ENCODE results near the gene PGR.

PGR gene

DNA sequence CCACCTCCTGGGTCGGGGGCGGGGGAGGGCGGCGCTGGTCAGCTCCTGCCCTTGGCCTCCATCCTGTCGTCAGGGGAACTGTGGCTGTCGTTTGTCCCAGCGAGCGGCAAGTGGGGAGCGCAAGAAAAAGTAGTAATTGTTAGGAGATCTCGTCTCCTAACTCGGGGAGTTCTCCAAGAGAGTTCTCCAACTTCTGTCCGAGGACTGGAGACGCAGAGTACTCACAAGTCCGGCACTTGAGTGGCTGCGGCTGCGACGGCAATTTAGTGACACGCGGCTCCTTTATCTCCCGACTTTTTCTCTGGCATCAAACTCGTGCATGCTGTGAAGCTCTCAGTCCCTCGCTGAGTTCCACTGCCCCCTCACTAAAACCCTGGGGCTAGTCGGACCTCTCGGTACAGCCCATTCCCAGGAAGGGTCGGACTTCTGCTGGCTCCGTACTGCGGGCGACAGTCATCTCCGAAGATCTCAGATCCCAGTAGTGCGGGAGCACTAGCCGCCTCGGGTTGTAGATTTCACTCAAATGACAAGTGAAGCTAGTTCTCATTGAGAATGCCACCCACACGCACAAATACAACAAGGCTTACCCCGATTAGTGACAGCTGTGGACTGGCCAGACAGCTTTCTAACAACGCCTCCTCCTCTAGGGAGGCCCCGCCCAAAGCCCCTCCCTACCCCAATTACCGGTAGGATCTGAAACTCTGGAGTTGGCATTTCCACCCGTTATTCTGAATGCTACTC, at the start of gene PGR:
Gene PGR, minus strand, starts transcription at position 611 of the 741 bp plus-strand sequence. CDS start 743 bp downstream, outside the sequence.
- no peaks in the 10 kb centered on the region for H3K4me1 ChIP-seq
- H3K4me2 ChIP-seq, result no peak within 1 kb of the TSS
- H3K36me3 ChIP-seq, result no peaks in the 10 kb centered on the region
- H3K9me3 ChIP-seq (replicated peaks in 1 of 11), result peaks cover 28 to 32% (median 29%) of the 10 kb centered on the region in 11 experiments
- H3K27ac ChIP-seq, result no peak within 1 kb of the TSS
- no peaks in the 10 kb centered on the region for H3K27me3 ChIP-seq
- no peaks in the 10 kb centered on the region for H4K20me1 ChIP-seq
- H3K9ac ChIP-seq, result no peak within 1 kb of the TSS
- no peak for TF ChIP-seq Cebpa-rat (IDR thresholded peaks at IDR 0.05)
- no peak within 1 kb of the TSS for H3K4me3 ChIP-seq

DNA sequence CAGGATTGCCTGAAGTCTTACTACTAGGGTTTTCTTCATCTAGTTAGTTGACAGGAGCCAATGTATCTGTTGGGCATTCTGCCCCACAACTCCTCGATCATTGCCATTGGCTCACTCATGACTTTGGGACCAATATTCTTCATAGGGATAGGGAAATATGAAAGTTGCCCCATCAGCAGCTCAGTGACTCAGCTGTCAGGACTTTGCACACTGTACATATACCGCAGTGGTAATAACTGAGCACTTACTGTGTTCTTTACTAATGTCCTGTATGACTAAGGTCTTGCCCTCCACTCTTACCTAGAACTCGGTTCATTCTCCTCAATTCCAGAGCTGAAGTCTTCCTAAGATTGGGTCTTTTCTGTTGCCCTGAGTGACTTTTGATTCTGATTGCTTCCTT, 46.8 kb upstream of the PGR start:
- H3K36me3 ChIP-seq, result no peaks in the 10 kb centered on the region
- no peak overlapping the region for H3K4me2 ChIP-seq
- H3K9ac ChIP-seq, result no peak overlapping the region
- no peaks in the 10 kb centered on the region for H3K27me3 ChIP-seq
- no peaks in the 10 kb centered on the region for H3K4me1 ChIP-seq
- no peak overlapping the region for H3K27ac ChIP-seq
- TF ChIP-seq Cebpa-rat (IDR thresholded peaks at IDR 0.05), result no peak
- H4K20me1 ChIP-seq, result no peaks in the 10 kb centered on the region
- H3K4me3 ChIP-seq, result no peak overlapping the region
- H3K9me3 ChIP-seq (replicated peaks in 1 of 11), result no peaks in the 10 kb centered on the region

GRCh38 chr11:101169944-101170343, 40.3 kb upstream of the PGR start:
- Histone ChIP-seq H3K4me2 (no peak overlapping the region), H3K27ac (no peak overlapping the region), H3K27me3 (no peaks in the 10 kb centered on the region), H3K4me3 (no peak overlapping the region), H3K9me3 (replicated peaks in 1 of 11) (peaks cover 0 to 7% (median 0%) of the 10 kb centered on the region in 11 experiments; a peak in 2 of 22 replicates), H4K20me1 (no peaks in the 10 kb centered on the region), H3K36me3 (no peaks in the 10 kb centered on the region), H3K9ac (no peak overlapping the region), H3K4me1 (no peaks in the 10 kb centered on the region)
- no peak for TF ChIP-seq Cebpa-rat (IDR thresholded peaks at IDR 0.05)

- Histone ChIP-seq H3K4me3 (no peak overlapping the region), H3K9me3 (replicated peaks in 1 of 11) (peaks cover 0 to 8% (median 0%) of the 10 kb centered on the region in 11 experiments; a peak in 2 of 22 replicates), H3K27ac (no peak overlapping the region), H3K9ac (no peak overlapping the region), H3K27me3 (no peaks in the 10 kb centered on the region), H4K20me1 (no peaks in the 10 kb centered on the region), H3K4me2 (no peak overlapping the region), H3K36me3 (no peaks in the 10 kb centered on the region), H3K4me1 (no peaks in the 10 kb centered on the region)
- no peak for TF ChIP-seq Cebpa-rat (IDR thresholded peaks at IDR 0.05)
These were observed 36.4 kb upstream of the PGR start for GRCh38 chr11:101166038-101166437.

- Histone ChIP-seq H3K4me3 (no peak overlapping the region), H3K4me1 (peaks cover 0 to 12% (median 0%) of the 10 kb centered on the region in 10 experiments; a peak in 4 of 20 replicates), H3K27ac (no peak overlapping the region), H3K27me3 (no peaks in the 10 kb centered on the region), H3K36me3 (no peaks in the 10 kb centered on the region), H3K9me3 (replicated peaks in 1 of 11) (peaks cover 25 to 34% (median 26%) of the 10 kb centered on the region in 11 experiments), H3K4me2 (no peak overlapping the region), H4K20me1 (no peaks in the 10 kb centered on the region), H3K9ac (no peak overlapping the region)
- TF ChIP-seq Cebpa-rat (IDR thresholded peaks at IDR 0.05), result no peak
These were observed 28.5 kb upstream of the PGR start for GRCh38 chr11:101158119-101158518.

GRCh38 chr11:101138245-101138930, 8.8 kb upstream of the PGR start:
- Histone ChIP-seq H3K4me1 (no peaks in the 10 kb centered on the region), H3K9ac (no peak overlapping the region), H3K4me3 (no peak overlapping the region), H3K36me3 (no peaks in the 10 kb centered on the region), H3K4me2 (no peak overlapping the region), H4K20me1 (no peaks in the 10 kb centered on the region), H3K9me3 (replicated peaks in 1 of 11) (no peaks in the 10 kb centered on the region), H3K27ac (no peak overlapping the region), H3K27me3 (no peaks in the 10 kb centered on the region)
- no peak for TF ChIP-seq Cebpa-rat (IDR thresholded peaks at IDR 0.05)

DNA sequence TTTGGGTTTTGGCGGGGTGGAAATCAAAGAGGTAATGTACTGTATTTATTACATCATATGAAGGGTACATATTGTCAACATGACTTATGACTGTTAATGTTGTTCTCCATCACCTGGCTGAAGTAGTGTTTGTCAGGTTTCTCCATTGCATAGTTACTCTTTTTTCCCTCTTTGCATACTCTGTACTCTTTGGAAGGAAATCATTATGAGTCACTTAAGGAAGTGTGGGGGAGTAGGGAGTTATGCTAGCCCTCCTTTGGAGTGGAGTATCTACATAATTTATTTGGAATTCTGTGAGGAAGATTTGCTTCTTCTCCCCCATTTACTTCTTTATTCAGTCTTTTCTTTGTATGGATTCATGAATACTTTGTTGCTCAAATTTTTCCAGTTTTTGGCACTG, 3.6 kb upstream of the PGR start:
- Histone ChIP-seq H3K4me3 (no peak overlapping the region), H3K9me3 (replicated peaks in 1 of 11) (peaks cover 13 to 15% (median 14%) of the 10 kb centered on the region in 11 experiments), H3K36me3 (no peaks in the 10 kb centered on the region), H4K20me1 (no peaks in the 10 kb centered on the region), H3K4me1 (no peaks in the 10 kb centered on the region), H3K9ac (no peak overlapping the region), H3K27ac (no peak overlapping the region), H3K4me2 (no peak overlapping the region), H3K27me3 (no peaks in the 10 kb centered on the region)
- no peak for TF ChIP-seq Cebpa-rat (IDR thresholded peaks at IDR 0.05)

DNA sequence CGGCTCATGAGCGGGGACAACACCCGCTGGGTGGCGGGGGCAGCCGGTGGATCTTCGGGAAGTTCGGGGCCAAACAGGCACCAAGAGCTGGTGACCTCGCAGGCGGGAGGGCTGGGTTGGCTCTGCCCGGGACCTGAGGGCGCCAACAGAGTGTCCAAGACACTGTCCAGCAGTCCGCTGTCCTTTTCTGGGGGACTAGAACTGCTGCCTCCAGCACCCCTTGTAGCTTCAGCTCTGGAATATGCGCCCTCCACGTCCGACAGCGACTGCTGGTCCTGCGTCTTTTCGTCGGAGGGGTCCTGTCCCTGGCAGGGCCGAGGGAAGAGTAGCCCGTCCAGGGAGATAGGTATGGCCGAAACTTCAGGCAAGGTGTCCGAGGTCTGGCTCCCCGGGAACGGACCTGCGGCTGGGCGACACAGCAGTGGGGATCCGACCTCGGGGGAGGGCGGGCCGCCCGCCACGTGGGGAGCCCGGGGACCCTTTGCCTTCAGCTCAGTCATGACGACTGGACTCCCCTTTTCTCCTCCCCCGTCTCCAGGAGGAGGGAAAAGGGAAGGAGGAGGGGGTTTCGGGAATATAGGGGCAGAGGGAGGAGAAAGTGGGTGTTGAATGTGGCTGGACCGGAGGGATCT, 926 bp downstream of the PGR start:
- Histone ChIP-seq H4K20me1 (no peaks in the 10 kb centered on the region), H3K4me1 (no peaks in the 10 kb centered on the region), H3K9me3 (replicated peaks in 1 of 11) (peaks cover 28 to 32% (median 29%) of the 10 kb centered on the region in 11 experiments), H3K27me3 (no peaks in the 10 kb centered on the region), H3K36me3 (no peaks in the 10 kb centered on the region), H3K4me2 (no peak overlapping the region), H3K4me3 (no peak overlapping the region), H3K27ac (no peak overlapping the region), H3K9ac (no peak overlapping the region)
- TF ChIP-seq Cebpa-rat (IDR thresholded peaks at IDR 0.05), result no peak

DNA sequence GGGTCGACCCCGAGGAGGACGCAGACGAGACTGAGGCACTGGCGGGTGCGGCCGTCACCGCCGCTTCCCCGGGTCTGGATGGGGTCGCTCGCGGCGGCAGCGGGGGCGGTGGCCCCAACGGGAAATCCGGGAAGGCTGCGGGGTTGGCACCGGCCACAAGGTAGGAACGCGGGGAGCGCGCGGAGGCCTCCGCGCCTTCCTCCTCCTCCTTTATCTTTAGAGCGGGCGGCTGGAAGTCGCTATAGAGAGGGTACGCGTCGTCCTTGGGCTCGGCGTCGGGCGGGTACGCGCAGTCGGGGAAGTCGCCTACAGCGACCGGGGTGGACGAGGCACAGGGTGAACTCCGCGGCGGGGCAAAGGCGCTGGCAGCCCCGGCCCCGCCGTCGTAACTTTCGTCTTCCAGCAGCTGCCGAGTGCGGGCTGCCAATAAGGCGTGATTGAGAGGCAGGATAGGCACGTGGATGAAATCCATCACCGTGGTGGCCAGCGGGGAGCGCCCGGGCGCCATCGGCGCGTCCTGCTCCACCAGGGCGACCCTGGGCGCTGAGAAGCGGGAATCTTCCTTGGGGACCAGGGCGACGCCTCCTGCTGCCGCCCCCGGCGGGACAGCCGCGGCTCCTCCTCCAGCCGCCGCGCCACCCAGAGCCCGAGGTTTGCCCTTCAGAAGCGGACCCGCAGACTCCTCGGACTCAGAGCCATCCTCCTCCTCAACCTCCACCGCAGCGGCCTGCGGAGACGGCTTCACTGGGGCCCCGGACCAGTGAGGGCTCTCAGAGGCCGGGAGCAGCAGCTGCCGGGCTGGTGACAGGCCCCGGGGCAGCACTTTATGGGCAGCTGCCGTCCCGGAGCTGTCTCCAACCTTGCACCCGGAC, 1.7 kb downstream of the PGR start:
- Histone ChIP-seq H3K9ac (no peak overlapping the region), H4K20me1 (no peaks in the 10 kb centered on the region), H3K4me2 (no peak overlapping the region), H3K27me3 (no peaks in the 10 kb centered on the region), H3K4me3 (peak overlapping the region in 1 of 10 experiments; percentile 26; a peak in 2 of 20 replicates), H3K9me3 (replicated peaks in 1 of 11) (peaks cover 28 to 32% (median 29%) of the 10 kb centered on the region in 11 experiments), H3K27ac (no peak overlapping the region), H3K4me1 (no peaks in the 10 kb centered on the region), H3K36me3 (no peaks in the 10 kb centered on the region)
- TF ChIP-seq Cebpa-rat (IDR thresholded peaks at IDR 0.05), result no peak
